Osteoblast (primary cell): ENCODE results near the gene CHRM1. TPM values are rescaled to one million over a fixed set of nuclear protein-coding genes. Genes with fewer than 3 reads are reported as not detected.

Experiments
- DNase-seq: peaks from one replicate; pipeline ENCODE4 v3.0.0; 2011; ENCODE audit warnings: low spot score, mixed read lengths; ENCODE audit not compliant: insufficient read length; ENCODE audit errors: missing footprints
- H2AFZ ChIP-seq: 2 replicates; pipeline ENCODE4 v1.6.0; 2011; ENCODE audit warnings: mild to moderate bottlenecking, low read length
- H3K27ac ChIP-seq: 2 replicates; pipeline ENCODE4 v1.5.1; 2011; ENCODE audit warnings: mild to moderate bottlenecking, low read depth, low read length, moderate library complexity
- H3K27me3 ChIP-seq: 2 replicates; pipeline ENCODE4 v1.6.0; 2012; ENCODE audit warnings: mild to moderate bottlenecking, control low read depth, inconsistent platforms, low read length, moderate library complexity; ENCODE audit not compliant: insufficient read depth
- H3K36me3 ChIP-seq: 2 replicates; pipeline ENCODE4 v1.5.1; 2011; ENCODE audit warnings: mild to moderate bottlenecking, low read length, control low read depth, moderate library complexity; ENCODE audit not compliant: insufficient read depth
- H3K4me1 ChIP-seq: 2 replicates; pipeline ENCODE4 v1.5.1; 2011; ENCODE audit warnings: mild to moderate bottlenecking, low read length, control low read depth, moderate library complexity; ENCODE audit not compliant: insufficient read depth
- H3K4me2 ChIP-seq: 2 replicates; pipeline ENCODE4 v1.6.0; 2011; ENCODE audit warnings: mild to moderate bottlenecking, low read length; ENCODE audit not compliant: insufficient read depth
- H3K4me3 ChIP-seq: fragments of 200-600 bp; sonication (generic); 3 replicates; pipeline ENCODE4 v1.5.1; 2012; ENCODE audit warnings: mild to moderate bottlenecking, low read length, inconsistent platforms; ENCODE audit not compliant: insufficient read depth
- H3K79me2 ChIP-seq: 2 replicates; pipeline ENCODE4 v1.6.0; 2012; ENCODE audit warnings: mild to moderate bottlenecking, low read length, control low read depth, inconsistent platforms; ENCODE audit not compliant: insufficient read depth
- H3K9me3 ChIP-seq: 2 replicates; pipeline ENCODE4 v1.5.1; 2011; ENCODE audit warnings: low read depth, low read length, control low read depth
- H4K20me1 ChIP-seq: 2 replicates; pipeline ENCODE4 v1.6.0; 2012; ENCODE audit warnings: mild to moderate bottlenecking, low read length, control low read depth; ENCODE audit not compliant: insufficient read depth
- total RNA-seq: library from RNA; depleted of rRNA; stranded (reverse); fragments of >200 nt; gene quantifications from 2 replicates; pipeline ENCODE4 v1.2.3, GENCODE V29; 2012
- TF ChIP-seq, protein P1 (sequence below): IDR thresholded peaks from 2 replicates; pipeline ENCODE4 v1.5.1; 2011; ENCODE audit warnings: mild to moderate bottlenecking, low read depth, low read length, moderate library complexity; ENCODE audit errors: extremely low read depth

CHRM1 gene
- total RNA-seq, 1 donor = not detected

DNA sequence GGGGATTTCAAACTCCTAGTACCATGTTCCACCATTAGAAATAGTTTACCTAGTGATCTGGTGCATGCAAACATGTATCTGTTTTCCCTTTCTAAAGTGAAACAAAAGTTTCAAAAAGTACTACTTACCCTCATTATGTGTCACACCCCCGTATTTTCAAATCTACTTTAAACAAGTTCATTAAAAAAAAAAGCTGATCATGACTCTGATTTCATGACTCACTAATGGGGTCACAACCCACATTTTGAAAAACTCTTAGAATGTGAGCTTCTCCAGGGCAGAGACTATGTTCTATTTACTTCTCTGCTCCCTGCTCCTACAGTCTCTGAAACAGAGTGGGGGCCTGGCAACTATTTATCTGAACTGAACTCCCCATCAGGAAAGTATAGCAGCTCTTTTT lies 18.2 kb downstream of the CHRM1 start:
- DNase-seq = no peak
- no peak overlapping the region for H3K27ac ChIP-seq

DNA sequence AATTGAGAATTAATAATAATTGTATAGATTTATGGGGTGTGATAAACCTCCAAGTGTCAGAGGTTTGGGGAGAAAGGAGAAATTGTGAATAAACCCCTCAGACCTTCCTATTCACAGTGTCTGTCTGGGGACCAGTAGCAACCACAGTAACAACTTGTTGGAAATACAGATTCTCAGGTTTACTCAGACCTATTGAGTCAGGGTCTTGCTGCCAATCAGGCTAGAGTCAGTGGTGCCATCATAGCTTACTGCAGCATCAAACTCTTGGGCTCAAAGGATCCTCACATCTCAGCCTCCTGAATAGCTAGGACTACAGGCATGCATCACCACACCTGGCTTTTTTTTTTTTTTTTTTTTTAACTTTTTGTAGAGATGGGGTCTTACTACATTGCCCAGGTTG lies 23.1 kb downstream of the CHRM1 start:
- Histone ChIP-seq H3K4me1 (no peaks in the 10 kb centered on the region), H3K4me2 (no peak overlapping the region), H3K27me3 (peaks cover 7% of the 10 kb centered on the region), H3K4me3 (no peak overlapping the region), H3K9me3 (no peaks in the 10 kb centered on the region), H2AFZ (no peak overlapping the region), H3K79me2 (no peaks in the 10 kb centered on the region), H4K20me1 (no peaks in the 10 kb centered on the region), H3K27ac (no peak overlapping the region), H3K36me3 (no peaks in the 10 kb centered on the region)
- no peak for DNase-seq
- TF ChIP-seq, protein P1, sequence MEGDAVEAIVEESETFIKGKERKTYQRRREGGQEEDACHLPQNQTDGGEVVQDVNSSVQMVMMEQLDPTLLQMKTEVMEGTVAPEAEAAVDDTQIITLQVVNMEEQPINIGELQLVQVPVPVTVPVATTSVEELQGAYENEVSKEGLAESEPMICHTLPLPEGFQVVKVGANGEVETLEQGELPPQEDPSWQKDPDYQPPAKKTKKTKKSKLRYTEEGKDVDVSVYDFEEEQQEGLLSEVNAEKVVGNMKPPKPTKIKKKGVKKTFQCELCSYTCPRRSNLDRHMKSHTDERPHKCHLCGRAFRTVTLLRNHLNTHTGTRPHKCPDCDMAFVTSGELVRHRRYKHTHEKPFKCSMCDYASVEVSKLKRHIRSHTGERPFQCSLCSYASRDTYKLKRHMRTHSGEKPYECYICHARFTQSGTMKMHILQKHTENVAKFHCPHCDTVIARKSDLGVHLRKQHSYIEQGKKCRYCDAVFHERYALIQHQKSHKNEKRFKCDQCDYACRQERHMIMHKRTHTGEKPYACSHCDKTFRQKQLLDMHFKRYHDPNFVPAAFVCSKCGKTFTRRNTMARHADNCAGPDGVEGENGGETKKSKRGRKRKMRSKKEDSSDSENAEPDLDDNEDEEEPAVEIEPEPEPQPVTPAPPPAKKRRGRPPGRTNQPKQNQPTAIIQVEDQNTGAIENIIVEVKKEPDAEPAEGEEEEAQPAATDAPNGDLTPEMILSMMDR = no peak

More for the DNA sequence above, 18.2 kb downstream of the CHRM1 start:
- Histone ChIP-seq H3K4me1 (peaks cover 3% of the 10 kb centered on the region), H2AFZ (no peak overlapping the region), H3K4me3 (no peak overlapping the region), H4K20me1 (no peaks in the 10 kb centered on the region), H3K9me3 (no peaks in the 10 kb centered on the region), H3K79me2 (no peaks in the 10 kb centered on the region), H3K27me3 (peaks cover 14% of the 10 kb centered on the region), H3K4me2 (no peak overlapping the region), H3K36me3 (no peaks in the 10 kb centered on the region)
- TF ChIP-seq, protein P1 = no peak

DNA sequence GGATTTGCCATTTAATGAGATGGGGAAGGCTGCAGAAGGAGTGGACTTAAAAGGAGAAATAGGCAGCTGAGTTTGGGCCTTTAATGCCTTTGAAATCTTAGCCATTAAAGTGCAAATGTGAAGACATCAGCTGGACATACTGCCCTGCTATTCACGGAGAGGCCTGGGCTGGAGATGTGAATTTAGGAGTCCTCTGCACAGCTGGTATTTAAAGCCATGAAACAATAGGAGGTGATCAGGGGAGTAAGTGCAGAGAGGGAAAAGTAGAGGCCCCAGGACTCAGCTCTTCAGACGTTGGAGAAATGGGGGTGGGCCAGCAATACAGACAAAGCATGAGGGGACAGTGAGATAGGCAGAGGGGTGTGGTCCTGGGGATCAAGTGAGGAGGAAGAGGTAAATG lies 23.9 kb downstream of the CHRM1 start:
- no peaks in the 10 kb centered on the region for H3K9me3 ChIP-seq
- DNase-seq = no peak
- peaks cover 7% of the 10 kb centered on the region for H3K27me3 ChIP-seq
- H4K20me1 ChIP-seq = no peaks in the 10 kb centered on the region
- H3K36me3 ChIP-seq = no peaks in the 10 kb centered on the region
- H2AFZ ChIP-seq = no peak overlapping the region
- H3K4me1 ChIP-seq = no peaks in the 10 kb centered on the region
- H3K4me2 ChIP-seq = no peak overlapping the region
- no peak overlapping the region for H3K4me3 ChIP-seq
- no peak overlapping the region for H3K27ac ChIP-seq
- TF ChIP-seq, protein P1 = no peak
- H3K79me2 ChIP-seq = no peaks in the 10 kb centered on the region

DNA sequence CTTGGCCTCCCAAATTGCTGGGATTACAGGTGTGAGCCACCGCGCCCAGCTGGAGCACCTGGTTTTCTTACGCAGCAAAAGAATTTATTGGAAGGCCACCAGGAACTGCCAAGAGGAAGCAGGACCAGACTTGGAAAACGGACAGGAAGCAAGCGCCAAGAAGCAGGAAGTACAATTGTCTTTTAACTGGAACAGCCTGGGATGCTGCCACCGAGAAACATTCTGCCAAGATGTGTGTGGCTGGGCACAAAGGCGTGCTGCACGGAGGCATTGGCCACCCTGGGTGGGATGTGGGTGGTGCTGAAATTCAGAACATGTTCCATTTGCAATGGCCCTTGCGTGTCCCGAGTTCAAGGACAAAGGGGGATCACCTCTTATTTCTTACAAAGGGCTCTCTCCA lies 25.1 kb downstream of the CHRM1 start:
- Histone ChIP-seq H3K9me3 (no peaks in the 10 kb centered on the region), H3K36me3 (no peaks in the 10 kb centered on the region)
- DNase-seq = no peak

More for the DNA sequence above, 25.1 kb downstream of the CHRM1 start:
- Histone ChIP-seq H3K4me1 (no peaks in the 10 kb centered on the region), H4K20me1 (no peaks in the 10 kb centered on the region), H3K79me2 (no peaks in the 10 kb centered on the region), H3K27me3 (peaks cover 7% of the 10 kb centered on the region), H2AFZ (no peak overlapping the region), H3K4me2 (no peak overlapping the region), H3K27ac (no peak overlapping the region), H3K4me3 (no peak overlapping the region)
- TF ChIP-seq, protein P1 = no peak
